Erythroblast (primary cell): ENCODE results near the gene TRAF2.

Source experiments
- GATA1 ChIP-seq: IDR thresholded peaks from 2 replicates; pipeline ENCODE4 v1.6.1; 2011; ENCODE audit warnings: low read depth, mild to moderate bottlenecking, control low read depth, low read length, moderate library complexity
- POLR2A ChIP-seq: IDR thresholded peaks from 2 replicates; pipeline ENCODE4 v1.6.1; 2011; ENCODE audit warnings: mild to moderate bottlenecking, low read length

- TF ChIP-seq POLR2A (no peak), GATA1 (no peak)
These were observed 75.8 kb downstream of the TRAF2 start for GRCh38 chr9:136962163-136962562.
